GM23338 (cell line): ENCODE results near the gene C5orf34.
"Not testable (repeated sequence)": the region's sequence is repeated elsewhere in the genome, so short reads cannot be mapped to it uniquely, and the experiment has no call there.

ENCODE experiments used
- CREB1 ChIP-seq: fragments of 250-450 bp; sonication (Bioruptor Pico); IDR thresholded peaks from 2 replicates; pipeline ENCODE4 v1.5.0; 2020; ENCODE audit warnings: low read depth, mild to moderate bottlenecking, moderate library complexity
- EZH2 ChIP-seq: fragments of 200-600 bp; sonication (generic); IDR thresholded peaks from one replicate; pipeline ENCODE4 v1.8.0; 2017; ENCODE audit warnings: antibody characterized with exemption, mild to moderate bottlenecking, low read depth; ENCODE audit not compliant: unreplicated experiment
- EZH2phosphoT487 ChIP-seq: fragments of 200-600 bp; sonication (generic); IDR thresholded peaks from one replicate; pipeline ENCODE4 v1.8.1; 2018; ENCODE audit warnings: antibody characterized with exemption; ENCODE audit not compliant: unreplicated experiment
- POLR2AphosphoS5 ChIP-seq: IDR thresholded peaks from 2 replicates; pipeline ENCODE4 v1.6.1; 2016; ENCODE audit warnings: antibody characterized with exemption, low read depth
- TF ChIP-seq, protein P1 (sequence below), 2 experiments: fragments of 200-600 bp in 1 of 2; sonication (generic) in 1 of 2; conservative IDR thresholded peaks; 2 replicates each; pipeline versions ENCODE4 v1.5.1 to v1.6.1; 2016 to 2017; ENCODE audit warnings: antibody characterized with exemption in 2 of 2, low read depth in 2 of 2, mild to moderate bottlenecking in 2 of 2, moderate library complexity in 1 of 2
- TF ChIP-seq, protein P2 (sequence below): IDR thresholded peaks from 2 replicates; pipeline ENCODE4 v1.6.1; 2016; ENCODE audit warnings: antibody characterized with exemption
- TF ChIP-seq, protein P3 (sequence below): IDR thresholded peaks from one replicate; pipeline ENCODE4 v1.6.1; 2018; ENCODE audit warnings: antibody characterized with exemption; ENCODE audit not compliant: unreplicated experiment

- TF ChIP-seq, protein P1, sequence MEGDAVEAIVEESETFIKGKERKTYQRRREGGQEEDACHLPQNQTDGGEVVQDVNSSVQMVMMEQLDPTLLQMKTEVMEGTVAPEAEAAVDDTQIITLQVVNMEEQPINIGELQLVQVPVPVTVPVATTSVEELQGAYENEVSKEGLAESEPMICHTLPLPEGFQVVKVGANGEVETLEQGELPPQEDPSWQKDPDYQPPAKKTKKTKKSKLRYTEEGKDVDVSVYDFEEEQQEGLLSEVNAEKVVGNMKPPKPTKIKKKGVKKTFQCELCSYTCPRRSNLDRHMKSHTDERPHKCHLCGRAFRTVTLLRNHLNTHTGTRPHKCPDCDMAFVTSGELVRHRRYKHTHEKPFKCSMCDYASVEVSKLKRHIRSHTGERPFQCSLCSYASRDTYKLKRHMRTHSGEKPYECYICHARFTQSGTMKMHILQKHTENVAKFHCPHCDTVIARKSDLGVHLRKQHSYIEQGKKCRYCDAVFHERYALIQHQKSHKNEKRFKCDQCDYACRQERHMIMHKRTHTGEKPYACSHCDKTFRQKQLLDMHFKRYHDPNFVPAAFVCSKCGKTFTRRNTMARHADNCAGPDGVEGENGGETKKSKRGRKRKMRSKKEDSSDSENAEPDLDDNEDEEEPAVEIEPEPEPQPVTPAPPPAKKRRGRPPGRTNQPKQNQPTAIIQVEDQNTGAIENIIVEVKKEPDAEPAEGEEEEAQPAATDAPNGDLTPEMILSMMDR (conservative IDR thresholded peaks at IDR 0.05; ENCODE audit: low read depth in 2 of 2): not testable (repeated sequence)
- not testable (repeated sequence) for TF ChIP-seq POLR2AphosphoS5; CREB1 (CRISPR knock-in tag); EZH2; EZH2phosphoT487
- TF ChIP-seq, protein P2, sequence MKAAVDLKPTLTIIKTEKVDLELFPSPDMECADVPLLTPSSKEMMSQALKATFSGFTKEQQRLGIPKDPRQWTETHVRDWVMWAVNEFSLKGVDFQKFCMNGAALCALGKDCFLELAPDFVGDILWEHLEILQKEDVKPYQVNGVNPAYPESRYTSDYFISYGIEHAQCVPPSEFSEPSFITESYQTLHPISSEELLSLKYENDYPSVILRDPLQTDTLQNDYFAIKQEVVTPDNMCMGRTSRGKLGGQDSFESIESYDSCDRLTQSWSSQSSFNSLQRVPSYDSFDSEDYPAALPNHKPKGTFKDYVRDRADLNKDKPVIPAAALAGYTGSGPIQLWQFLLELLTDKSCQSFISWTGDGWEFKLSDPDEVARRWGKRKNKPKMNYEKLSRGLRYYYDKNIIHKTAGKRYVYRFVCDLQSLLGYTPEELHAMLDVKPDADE: not testable (repeated sequence)
- TF ChIP-seq, protein P3, sequence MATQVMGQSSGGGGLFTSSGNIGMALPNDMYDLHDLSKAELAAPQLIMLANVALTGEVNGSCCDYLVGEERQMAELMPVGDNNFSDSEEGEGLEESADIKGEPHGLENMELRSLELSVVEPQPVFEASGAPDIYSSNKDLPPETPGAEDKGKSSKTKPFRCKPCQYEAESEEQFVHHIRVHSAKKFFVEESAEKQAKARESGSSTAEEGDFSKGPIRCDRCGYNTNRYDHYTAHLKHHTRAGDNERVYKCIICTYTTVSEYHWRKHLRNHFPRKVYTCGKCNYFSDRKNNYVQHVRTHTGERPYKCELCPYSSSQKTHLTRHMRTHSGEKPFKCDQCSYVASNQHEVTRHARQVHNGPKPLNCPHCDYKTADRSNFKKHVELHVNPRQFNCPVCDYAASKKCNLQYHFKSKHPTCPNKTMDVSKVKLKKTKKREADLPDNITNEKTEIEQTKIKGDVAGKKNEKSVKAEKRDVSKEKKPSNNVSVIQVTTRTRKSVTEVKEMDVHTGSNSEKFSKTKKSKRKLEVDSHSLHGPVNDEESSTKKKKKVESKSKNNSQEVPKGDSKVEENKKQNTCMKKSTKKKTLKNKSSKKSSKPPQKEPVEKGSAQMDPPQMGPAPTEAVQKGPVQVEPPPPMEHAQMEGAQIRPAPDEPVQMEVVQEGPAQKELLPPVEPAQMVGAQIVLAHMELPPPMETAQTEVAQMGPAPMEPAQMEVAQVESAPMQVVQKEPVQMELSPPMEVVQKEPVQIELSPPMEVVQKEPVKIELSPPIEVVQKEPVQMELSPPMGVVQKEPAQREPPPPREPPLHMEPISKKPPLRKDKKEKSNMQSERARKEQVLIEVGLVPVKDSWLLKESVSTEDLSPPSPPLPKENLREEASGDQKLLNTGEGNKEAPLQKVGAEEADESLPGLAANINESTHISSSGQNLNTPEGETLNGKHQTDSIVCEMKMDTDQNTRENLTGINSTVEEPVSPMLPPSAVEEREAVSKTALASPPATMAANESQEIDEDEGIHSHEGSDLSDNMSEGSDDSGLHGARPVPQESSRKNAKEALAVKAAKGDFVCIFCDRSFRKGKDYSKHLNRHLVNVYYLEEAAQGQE: not testable (repeated sequence)
Measured at GRCh38 chr5:43441575-43441974, 73.4 kb downstream of the C5orf34 start.
